HG02981 (cell line): ENCODE data around the gene SPATA31C1.
"Not testable (repeated sequence)": the region's sequence is repeated elsewhere in the genome, so short reads cannot be mapped to it uniquely, and the experiment has no call there.

Source experiments
- ATAC-seq: cut with Tn5 transposase; IDR thresholded peaks from one replicate; pipeline ENCODE4 v1.9.1; 2021; ENCODE audit warnings: mild to moderate bottlenecking, moderate library complexity; ENCODE audit not compliant: unreplicated experiment

Gene SPATA31C1

DNA sequence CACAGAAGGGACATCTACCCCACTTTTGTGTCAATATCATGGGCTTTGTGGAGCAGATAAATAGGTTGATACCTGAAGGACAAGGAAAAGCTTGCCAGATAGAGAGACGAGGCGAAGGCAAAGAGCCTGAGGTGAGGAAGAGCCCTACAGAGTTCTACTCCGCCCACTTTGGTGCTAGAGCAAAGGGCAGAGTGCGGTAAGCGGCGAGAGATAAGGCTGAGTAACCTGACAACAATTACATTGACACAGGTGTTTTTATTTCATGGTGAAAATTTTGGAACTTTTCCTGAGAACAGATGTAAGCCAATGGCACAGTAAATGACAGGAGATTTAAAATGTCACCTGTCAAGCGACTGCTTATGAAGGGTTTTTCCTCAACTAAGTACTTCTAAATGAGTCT, 16.7 kb downstream of the SPATA31C1 start:
- ATAC-seq: not testable (repeated sequence)

- ATAC-seq: not testable (repeated sequence)
Measured at GRCh38 chr9:87937352-87937751, 19.6 kb downstream of the SPATA31C1 start.

DNA sequence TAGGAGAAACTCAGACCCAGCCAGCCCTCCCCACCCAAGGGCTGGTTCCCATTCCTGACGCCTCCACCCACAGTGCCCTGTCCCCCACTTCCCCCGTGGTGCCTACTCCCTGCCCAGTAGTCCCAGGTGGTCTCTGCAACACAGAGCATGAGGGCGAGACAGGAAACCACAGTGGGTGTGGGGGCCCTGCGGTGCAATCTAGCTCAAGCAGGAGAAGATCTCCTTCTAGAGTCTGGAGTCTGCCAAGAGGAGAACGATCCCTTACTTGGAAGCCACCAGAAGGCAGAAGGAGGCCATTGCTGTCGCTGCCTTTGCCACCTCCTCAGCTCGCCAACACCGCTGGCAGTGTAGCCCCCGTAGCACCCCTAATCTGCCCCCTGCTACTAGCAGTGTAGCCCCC, 20.2 kb downstream of the SPATA31C1 start:
- ATAC-seq: not testable (repeated sequence)

- not testable (repeated sequence) for ATAC-seq
Measured at GRCh38 chr9:87938336-87938735, 20.6 kb downstream of the SPATA31C1 start.

- not testable (repeated sequence) for ATAC-seq
Measured at GRCh38 chr9:87939096-87939495, 21.3 kb downstream of the SPATA31C1 start.

DNA sequence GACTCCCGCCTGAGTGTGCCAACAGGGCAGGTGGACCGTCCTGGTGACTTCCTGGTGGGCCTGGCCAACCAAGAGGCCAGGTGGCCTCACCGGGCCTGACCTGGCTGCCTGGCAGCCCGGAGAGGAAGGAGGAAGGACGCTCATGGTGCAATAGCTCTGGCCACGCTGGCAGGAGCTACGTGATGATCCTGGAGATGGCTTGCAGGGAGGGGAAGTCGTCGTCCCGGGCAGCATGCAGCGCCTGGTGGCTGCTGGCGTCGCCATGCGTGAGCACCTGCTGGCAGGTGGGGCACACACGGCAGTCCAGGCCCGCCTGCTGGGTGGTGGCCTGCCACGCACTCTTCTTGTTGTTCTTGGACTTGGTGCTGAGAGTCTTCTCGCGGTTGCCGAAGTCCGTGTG, 26.3 kb downstream of the SPATA31C1 start:
- ATAC-seq: no peak

DNA sequence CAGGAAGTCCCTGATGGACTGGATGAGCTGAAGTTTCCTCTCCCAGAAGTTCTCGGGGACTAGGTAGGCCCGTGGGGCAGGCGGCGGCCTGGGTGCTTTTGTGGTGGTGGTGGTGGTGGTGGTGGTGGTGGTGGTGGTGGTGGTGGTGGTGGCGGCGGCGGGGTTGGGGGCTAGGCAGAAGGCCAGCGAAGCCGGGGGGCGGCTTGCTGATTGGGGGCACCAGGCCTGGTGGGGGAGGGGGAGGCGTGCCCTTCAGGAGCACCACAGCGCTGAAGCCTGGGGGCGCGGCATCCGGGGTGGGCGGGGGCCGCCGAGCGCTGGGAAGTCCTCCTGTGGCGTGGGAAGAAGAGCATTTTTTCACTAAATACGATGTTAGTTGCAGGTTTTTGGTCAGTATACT, 26.9 kb downstream of the SPATA31C1 start:
- no peak for ATAC-seq

GRCh38 chr9:87950296-87950695, 32.5 kb downstream of the SPATA31C1 start:
- no peak for ATAC-seq

DNA sequence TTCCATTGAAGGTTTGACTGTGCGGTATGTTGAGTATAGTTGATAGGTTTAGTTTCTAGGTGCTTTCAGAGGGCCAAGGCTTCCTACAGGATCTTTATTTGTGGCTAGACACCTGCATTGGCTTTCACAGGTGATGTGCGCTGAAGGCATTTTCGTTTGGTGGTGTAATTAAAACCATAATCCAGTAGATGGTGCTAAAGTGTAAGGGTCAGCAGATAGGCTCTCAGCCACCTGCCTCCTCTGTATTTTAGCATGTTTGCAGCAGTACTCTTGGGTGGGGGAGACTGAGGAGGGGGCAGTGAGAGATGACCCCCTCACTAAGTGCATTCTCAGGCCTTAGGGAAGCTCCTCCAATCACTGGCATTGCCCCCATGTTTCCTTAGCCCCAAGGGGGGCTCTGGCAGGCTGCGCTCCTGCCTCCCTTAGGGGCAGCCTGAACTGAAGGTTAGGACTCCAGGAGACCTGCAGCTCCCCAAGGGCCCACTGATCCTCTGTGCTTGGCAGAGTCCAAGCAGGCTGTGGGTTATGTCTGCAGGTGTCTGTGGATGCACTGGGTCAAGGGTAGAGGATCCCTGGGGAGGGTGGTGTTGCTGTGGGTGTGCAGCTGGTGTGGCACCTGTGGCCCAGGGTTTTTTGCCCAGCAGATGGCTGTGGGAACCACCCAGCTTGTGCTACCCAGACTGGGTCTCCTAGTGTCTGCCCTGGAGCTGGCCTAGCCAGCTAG, 33.2 kb downstream of the SPATA31C1 start:
- no peak for ATAC-seq

GRCh38 chr9:87954230-87954629, 36.5 kb downstream of the SPATA31C1 start:
- ATAC-seq: no peak

- ATAC-seq: no peak
Measured at GRCh38 chr9:87957839-87958238, 40.1 kb downstream of the SPATA31C1 start.

- no peak for ATAC-seq
Measured at GRCh38 chr9:87958591-87958990, 40.8 kb downstream of the SPATA31C1 start.

- ATAC-seq: no peak
Measured at GRCh38 chr9:87959916-87960581, 42.3 kb downstream of the SPATA31C1 start.

GRCh38 chr9:87963770-87964169, 46.0 kb downstream of the SPATA31C1 start:
- no peak for ATAC-seq

DNA sequence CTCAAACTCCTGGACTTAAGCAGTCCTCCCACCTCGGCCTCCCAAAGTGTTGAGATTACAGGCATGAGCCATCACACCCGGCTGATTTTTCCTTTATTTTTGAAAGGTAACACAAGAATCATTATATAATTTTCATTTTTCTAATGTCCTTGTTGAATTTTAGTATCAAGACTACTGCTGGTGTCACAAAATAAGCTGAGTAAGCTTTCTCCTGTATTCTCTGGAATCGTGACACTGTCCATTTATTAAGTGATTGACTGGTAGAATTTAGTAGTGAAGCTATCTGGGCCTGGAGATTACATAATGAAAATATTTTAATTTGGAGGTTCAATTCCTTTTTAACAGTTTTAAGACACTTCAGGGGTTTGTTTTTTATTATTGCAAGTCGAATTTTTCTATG, 47.1 kb downstream of the SPATA31C1 start:
- ATAC-seq: no peak

GRCh38 chr9:87968155-87968554, 50.4 kb downstream of the SPATA31C1 start:
- no peak for ATAC-seq

DNA sequence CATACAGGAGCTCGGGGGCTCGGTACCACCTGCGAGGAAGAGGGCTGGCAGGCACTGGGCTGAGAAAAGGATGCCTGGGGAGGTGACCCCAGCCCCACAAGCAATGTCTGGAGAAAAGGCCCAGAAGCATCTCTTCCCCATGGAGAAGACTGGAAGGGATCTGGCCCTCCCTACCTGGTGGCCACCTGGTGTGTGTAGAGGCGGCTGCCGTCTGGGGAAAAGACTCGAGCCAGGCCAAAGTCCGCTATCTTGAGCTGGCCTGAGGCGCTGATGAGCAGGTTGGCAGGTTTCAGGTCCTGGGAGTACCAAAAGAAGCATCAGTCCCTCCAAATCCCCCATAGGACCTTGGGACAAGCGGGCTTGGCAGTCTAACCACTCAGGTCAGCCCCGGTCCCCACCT, 52.8 kb downstream of the SPATA31C1 start:
- no peak for ATAC-seq

- ATAC-seq: no peak
Measured at GRCh38 chr9:87973122-87973521, 55.4 kb downstream of the SPATA31C1 start.
